Thyroid gland (tissue), 4 donors: ENCODE data around the gene GPR160. TPM values are rescaled to one million over a fixed set of nuclear protein-coding genes. Genes with fewer than 3 reads are reported as not detected.
A peak's percentile ranks its signal among the peaks of the same experiment; 100 is the strongest.

Experiments used
- DNase-seq, 2 donors: peaks; one replicate each; pipeline ENCODE4 v3.0.0-alpha.2; 2019
- H3K27ac ChIP-seq, 3 donors: fragments of 200-600 bp; sonication (generic); 1 replicate in 2 of 3; 2 replicates in 1 of 3; pipeline ENCODE4 v1.5.1; 2016 to 2019; ENCODE audit warnings: mild to moderate bottlenecking in 1 of 3, moderate library complexity in 1 of 3
- H3K27me3 ChIP-seq: fragments of 200-600 bp; sonication (generic); one replicate; pipeline ENCODE4 v1.5.1; 2019
- H3K36me3 ChIP-seq, 2 donors: fragments of 200-600 bp; sonication (generic); one replicate each; pipeline ENCODE4 v1.5.1; 2016 to 2019
- H3K4me1 ChIP-seq, 2 donors: fragments of 200-600 bp; sonication (generic); one replicate each; pipeline ENCODE4 v1.5.1; 2017 to 2019
- H3K4me3 ChIP-seq, 3 donors: fragments of 200-600 bp; sonication (generic); replicated peaks in 1 of 3; 1 replicate in 2 of 3; 2 replicates in 1 of 3; pipeline ENCODE4 v1.5.1; 2016; ENCODE audit warnings: mild to moderate bottlenecking in 1 of 3
- H3K9me3 ChIP-seq: fragments of 200-600 bp; sonication (generic); one replicate; pipeline ENCODE4 v1.5.1; 2017
- CTCF ChIP-seq, 6 experiments: fragments of 200-600 bp in 3 of 6; fragments of 450-650 bp in 3 of 6; sonication (generic) in 3 of 6; IDR thresholded peaks; one replicate each; pipeline ENCODE4 v1.5.1; 2016 to 2019; ENCODE audit warnings: antibody characterized with exemption in 6 of 6, mild to moderate bottlenecking in 2 of 6, inconsistent platforms in 1 of 6, moderate library complexity in 1 of 6
- POLR2A ChIP-seq, 2 donors: fragments of 450-650 bp; IDR thresholded peaks; one replicate each; pipeline ENCODE4 v1.6.1; 2017; ENCODE audit warnings: antibody characterized with exemption in 2 of 2, mild to moderate bottlenecking in 2 of 2, moderate library complexity in 1 of 2
- WGBS, 2 donors: methylation state at CpG; one replicate each; pipeline ENCODE4 v1.1.5; 2017; 5-methylcytosine and 5-hydroxymethylcytosine counted together
- intact Hi-C: fragments of 100-400 bp; cut with DNase I; formaldehyde crosslinking; loops from one replicate; pipeline ENCODE4 v1.15.1; 2023
- total RNA-seq, 4 donors: library from RNA; depleted of rRNA; stranded (reverse); fragments of >200 nt; gene quantifications; one replicate each; pipeline ENCODE4 v1.2.3, GENCODE V29; 2016

Gene GPR160
- total RNA-seq, 4 donors from 2014 or later: 9.3 to 17.5 (median 10.1) TPM

- no peak for DNase-seq
- Histone ChIP-seq H3K9me3 (no peaks in the 10 kb centered on the region), H3K27ac (no peak overlapping the region), H3K27me3 (no peaks in the 10 kb centered on the region), H3K4me1 (peaks cover 8 to 10% of the 10 kb centered on the region in 2 donors), H3K4me3 (no peak overlapping the region), H3K36me3 (no peaks in the 10 kb centered on the region)
- intact Hi-C loops: no loop called here
- no peak for TF ChIP-seq CTCF (IDR thresholded peaks at IDR 0.05)
- TF ChIP-seq POLR2A (IDR thresholded peaks at IDR 0.05): no peak
- 79 to 84% methylated on average over 10 of the region's 10 CpGs for WGBS, 2 donors
Observed at GRCh38 chr3:170077361-170077760, 39.6 kb downstream of the GPR160 start.

GRCh38 chr3:170078620-170079281 lies 41.0 kb downstream of the GPR160 start:
- no peaks in the 10 kb centered on the region for H3K9me3 ChIP-seq
- H3K4me1 ChIP-seq: peaks cover 8 to 10% of the 10 kb centered on the region in 2 donors
- WGBS, 2 donors: 73 to 79% methylated on average over 13 of the region's 13 CpGs
- no peaks in the 10 kb centered on the region for H3K27me3 ChIP-seq
- TF ChIP-seq CTCF (IDR thresholded peaks at IDR 0.05) (no peak), POLR2A (IDR thresholded peaks at IDR 0.05) (no peak)
- DNase-seq: no peak
- intact Hi-C loops: no loop called here
- no peak overlapping the region for H3K4me3 ChIP-seq
- H3K36me3 ChIP-seq: no peaks in the 10 kb centered on the region
- no peak overlapping the region for H3K27ac ChIP-seq

GRCh38 chr3:170079536-170080165 lies 41.9 kb downstream of the GPR160 start:
- WGBS, 2 donors: 46 to 48% methylated on average over 2 of the region's 2 CpGs
- TF ChIP-seq CTCF (IDR thresholded peaks at IDR 0.05): no peak

GRCh38 chr3:170080605-170081004 lies 42.8 kb downstream of the GPR160 start:
- peaks cover 8 to 10% of the 10 kb centered on the region in 2 donors for H3K4me1 ChIP-seq
- WGBS, 2 donors: 91% methylated on average over 4 of the region's 4 CpGs
- no peak for DNase-seq
- H3K9me3 ChIP-seq: no peaks in the 10 kb centered on the region
- peak overlapping the region in 2 of 3 donors; percentile 2 to 44 for H3K27ac ChIP-seq
- intact Hi-C loops: no loop called here
- no peak overlapping the region for H3K4me3 ChIP-seq
- H3K27me3 ChIP-seq: no peaks in the 10 kb centered on the region
- TF ChIP-seq CTCF (IDR thresholded peaks at IDR 0.05) (no peak), POLR2A (IDR thresholded peaks at IDR 0.05) (no peak)
- no peaks in the 10 kb centered on the region for H3K36me3 ChIP-seq

More at GRCh38 chr3:170079536-170080165, 41.9 kb downstream of the GPR160 start:
- Histone ChIP-seq H3K4me1 (peaks cover 8 to 10% of the 10 kb centered on the region in 2 donors), H3K4me3 (no peak overlapping the region), H3K36me3 (no peaks in the 10 kb centered on the region), H3K27ac (peak overlapping the region in 1 of 3 donors; percentile 44), H3K27me3 (no peaks in the 10 kb centered on the region), H3K9me3 (no peaks in the 10 kb centered on the region)
- intact Hi-C loops: no loop called here
- DNase-seq: no peak

- H3K27me3 ChIP-seq: no peaks in the 10 kb centered on the region
- TF ChIP-seq POLR2A (IDR thresholded peaks at IDR 0.05): no peak
- TF ChIP-seq CTCF (IDR thresholded peaks at IDR 0.05): no peak
- no peak overlapping the region for H3K4me3 ChIP-seq
- DNase-seq: no peak
- peak overlapping the region in 1 of 3 donors; percentile 44 for H3K27ac ChIP-seq
- H3K36me3 ChIP-seq: no peaks in the 10 kb centered on the region
- intact Hi-C loops: no loop called here
- no peaks in the 10 kb centered on the region for H3K9me3 ChIP-seq
- 75 to 79% methylated on average over 1 of the region's 1 CpG for WGBS, 2 donors
- peaks cover 8 to 10% of the 10 kb centered on the region in 2 donors for H3K4me1 ChIP-seq
Observed at GRCh38 chr3:170081079-170081741, 43.4 kb downstream of the GPR160 start.
